ENCODE results near the gene UNC13C.

DNA sequence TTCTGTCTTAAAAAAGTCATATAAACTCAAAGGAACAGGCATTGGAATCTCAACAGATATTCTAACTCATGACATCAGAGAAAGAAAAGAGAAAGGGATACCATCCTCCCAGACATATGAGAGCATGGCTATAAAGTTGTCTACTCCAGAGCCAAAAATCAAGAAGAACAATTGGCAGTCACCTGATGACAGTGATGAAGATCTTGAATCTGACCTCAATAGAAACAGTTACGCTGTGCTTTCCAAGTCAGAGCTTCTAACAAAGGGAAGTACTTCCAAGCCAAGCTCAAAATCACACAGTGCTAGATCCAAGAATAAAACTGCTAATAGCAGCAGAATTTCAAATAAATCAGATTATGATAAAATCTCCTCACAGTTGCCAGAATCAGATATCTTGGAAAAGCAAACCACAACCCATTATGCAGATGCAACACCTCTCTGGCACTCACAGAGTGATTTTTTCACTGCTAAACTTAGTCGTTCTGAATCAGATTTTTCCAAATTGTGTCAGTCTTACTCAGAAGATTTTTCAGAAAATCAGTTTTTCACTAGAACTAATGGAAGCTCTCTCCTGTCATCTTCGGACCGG, 35.9 kb downstream of the UNC13C start:
- TF ChIP-seq CTCF (conservative IDR thresholded peaks at IDR 0.05 in 1 of 2, IDR thresholded peaks at IDR 0.05 in 1 of 2; ENCODE audit: extremely low read depth in 1 of 2, insufficient read depth in 1 of 2, low read depth in 1 of 2, low read length in 2 of 2) (no peak), EZH2 (IDR thresholded peaks at IDR 0.05; ENCODE audit: borderline replicate concordance, low read length) (no peak)
